HEK293 (cell line): ENCODE results near the gene PLEKHG2.

Experiments
- CTCF ChIA-PET: fragments of 350-600 bp; formaldehyde crosslinking; extraction: SDS; loops from one replicate; lab custom pipeline; 2021; ENCODE audit warnings: antibody characterized with exemption; lab: Yijun Ruan, JAX
- POLR2A ChIA-PET: fragments of 300-600 bp; formaldehyde crosslinking; extraction: SDS; loops from one replicate; lab custom pipeline; 2020; ENCODE audit warnings: antibody characterized with exemption, inconsistent platforms; lab: Yijun Ruan, JAX
- H3K27ac ChIP-seq: fragments of 200-500 bp; sonication (Bioruptor generic); 2 replicates; pipeline ENCODE4 v1.5.1; 2014; ENCODE audit warnings: low read depth, low read length, control low read depth, inconsistent platforms; ENCODE audit errors: extremely low read depth
- H3K36me3 ChIP-seq, 2 experiments: fragments of 200-500 bp in 1 of 2; sonication (Bioruptor generic) in 1 of 2; 1 replicate in 1 of 2; 2 replicates in 1 of 2; pipeline ENCODE4 v1.5.1; 2014 to 2017; ENCODE audit warnings: inconsistent platforms in 2 of 2, low read length in 2 of 2; ENCODE audit not compliant: control insufficient read depth in 2 of 2, insufficient read depth in 1 of 2
- H3K4me1 ChIP-seq: fragments of 200-500 bp; sonication (Bioruptor generic); 2 replicates; pipeline ENCODE4 v1.5.1; 2014; ENCODE audit warnings: mild to moderate bottlenecking, low read length, inconsistent platforms; ENCODE audit not compliant: control insufficient read depth, insufficient read depth
- H3K4me3 ChIP-seq: 2 replicates; pipeline ENCODE4 v1.5.1; 2011; ENCODE audit warnings: low read depth, mild to moderate bottlenecking, control low read depth, low read length, moderate library complexity
- H3K9me3 ChIP-seq: fragments of 200-500 bp; sonication (Bioruptor generic); 2 replicates; pipeline ENCODE4 v1.5.1; 2014; ENCODE audit warnings: low read depth, low read length, inconsistent platforms; ENCODE audit not compliant: control insufficient read depth, insufficient read depth
- FEZF1 ChIP-seq: fragments of 450-650 bp; formaldehyde crosslinking; IDR thresholded peaks from 2 replicates; pipeline ENCODE4 v1.5.1; 2016; ENCODE audit warnings: missing biosample characterization, missing genetic modification characterization
- GFI1B ChIP-seq: fragments of 450-650 bp; formaldehyde crosslinking; IDR thresholded peaks from 2 replicates; pipeline ENCODE4 v1.5.1; 2016; ENCODE audit warnings: missing biosample characterization, missing genetic modification characterization
- SCRT1 ChIP-seq: fragments of 450-650 bp; formaldehyde crosslinking; IDR thresholded peaks from 2 replicates; pipeline ENCODE4 v1.5.1; 2016; ENCODE audit warnings: missing biosample characterization, missing genetic modification characterization, borderline replicate concordance
- SP3 ChIP-seq: fragments of 450-650 bp; formaldehyde crosslinking; IDR thresholded peaks from 2 replicates; pipeline ENCODE4 v1.5.1; 2016; ENCODE audit warnings: missing biosample characterization, missing genetic modification characterization
- SP7 ChIP-seq: fragments of 450-650 bp; formaldehyde crosslinking; IDR thresholded peaks from 2 replicates; pipeline ENCODE4 v1.5.1; 2016; ENCODE audit warnings: missing biosample characterization, missing genetic modification characterization
- TSHZ1 ChIP-seq: fragments of 450-650 bp; formaldehyde crosslinking; IDR thresholded peaks from 2 replicates; pipeline ENCODE4 v1.5.1; 2016; ENCODE audit warnings: missing biosample characterization, missing genetic modification characterization, borderline replicate concordance
- YY1 ChIP-seq: fragments of 450-650 bp; formaldehyde crosslinking; IDR thresholded peaks from 2 replicates; pipeline ENCODE4 v1.5.1; 2018; ENCODE audit warnings: missing biosample characterization, missing genetic modification characterization
- YY2 ChIP-seq: fragments of 450-650 bp; formaldehyde crosslinking; IDR thresholded peaks from 2 replicates; pipeline ENCODE4 v1.5.1; 2016; ENCODE audit warnings: missing biosample characterization, missing genetic modification characterization
- ZBTB17 ChIP-seq: fragments of 450-650 bp; formaldehyde crosslinking; IDR thresholded peaks from 2 replicates; pipeline ENCODE4 v1.5.1; 2016; ENCODE audit warnings: missing biosample characterization, missing genetic modification characterization
- ZBTB48 ChIP-seq: fragments of 450-650 bp; formaldehyde crosslinking; IDR thresholded peaks from 2 replicates; pipeline ENCODE4 v1.5.1; 2016; ENCODE audit warnings: missing biosample characterization, missing genetic modification characterization
- ZBTB8A ChIP-seq: fragments of 450-650 bp; formaldehyde crosslinking; IDR thresholded peaks from 2 replicates; pipeline ENCODE4 v1.5.1; 2016; ENCODE audit warnings: missing biosample characterization, missing genetic modification characterization
- ZNF132 ChIP-seq: fragments of 450-650 bp; formaldehyde crosslinking; IDR thresholded peaks from 2 replicates; pipeline ENCODE4 v1.5.1; 2017; ENCODE audit warnings: missing biosample characterization, missing genetic modification characterization, borderline replicate concordance
- ZNF223 ChIP-seq: fragments of 450-650 bp; formaldehyde crosslinking; IDR thresholded peaks from 2 replicates; pipeline ENCODE4 v1.5.1; 2016; ENCODE audit warnings: missing biosample characterization, missing genetic modification characterization
- ZNF335 ChIP-seq: fragments of 450-650 bp; formaldehyde crosslinking; conservative IDR thresholded peaks from 2 replicates; pipeline ENCODE4 v1.5.1; 2016; ENCODE audit warnings: missing biosample characterization, missing genetic modification characterization
- ZNF354C ChIP-seq: fragments of 450-650 bp; formaldehyde crosslinking; IDR thresholded peaks from 2 replicates; pipeline ENCODE4 v1.5.1; 2016; ENCODE audit warnings: missing biosample characterization, missing genetic modification characterization, low read depth, borderline replicate concordance
- ZNF433 ChIP-seq: fragments of 450-650 bp; formaldehyde crosslinking; IDR thresholded peaks from 2 replicates; pipeline ENCODE4 v1.5.1; 2016; ENCODE audit warnings: missing biosample characterization, missing genetic modification characterization, low read depth
- ZNF544 ChIP-seq: fragments of 450-650 bp; formaldehyde crosslinking; IDR thresholded peaks from 2 replicates; pipeline ENCODE4 v1.5.0; 2017; ENCODE audit warnings: missing biosample characterization, missing genetic modification characterization
- ZNF555 ChIP-seq: fragments of 450-650 bp; formaldehyde crosslinking; conservative IDR thresholded peaks from 2 replicates; pipeline ENCODE4 v1.5.1; 2017; ENCODE audit warnings: missing biosample characterization, mild to moderate bottlenecking, missing genetic modification characterization, inconsistent platforms
- ZNF580 ChIP-seq: fragments of 450-650 bp; formaldehyde crosslinking; IDR thresholded peaks from 2 replicates; pipeline ENCODE4 v1.5.1; 2016; ENCODE audit warnings: missing biosample characterization, missing genetic modification characterization
- ZNF654 ChIP-seq: fragments of 450-650 bp; formaldehyde crosslinking; IDR thresholded peaks from 2 replicates; pipeline ENCODE4 v1.5.1; 2016; ENCODE audit warnings: low read depth, missing biosample characterization, missing genetic modification characterization
- ZNF843 ChIP-seq: fragments of 450-650 bp; formaldehyde crosslinking; IDR thresholded peaks from 2 replicates; pipeline ENCODE4 v1.5.1; 2016; ENCODE audit warnings: missing biosample characterization, missing genetic modification characterization
- TF ChIP-seq, protein P1 (sequence below): fragments of 450-650 bp; formaldehyde crosslinking; IDR thresholded peaks from 2 replicates; pipeline ENCODE4 v1.5.1; 2016; ENCODE audit warnings: missing biosample characterization, missing genetic modification characterization
- TF ChIP-seq, protein P2 (sequence below): fragments of 450-650 bp; formaldehyde crosslinking; IDR thresholded peaks from 2 replicates; pipeline ENCODE4 v1.5.1; 2016; ENCODE audit warnings: missing biosample characterization, missing genetic modification characterization
- TF ChIP-seq, protein P3 (sequence below): sonication (generic); formaldehyde crosslinking; IDR thresholded peaks from 2 replicates; pipeline ENCODE4 v1.8.1; 2022; ENCODE audit warnings: mild to moderate bottlenecking, moderate library complexity, missing genetic modification reagents
- TF ChIP-seq, protein P4 (sequence below): fragments of 450-650 bp; formaldehyde crosslinking; IDR thresholded peaks from 2 replicates; pipeline ENCODE4 v1.5.1; 2016; ENCODE audit warnings: missing biosample characterization, missing genetic modification characterization
- TF ChIP-seq, protein P5 (sequence below): fragments of 450-650 bp; formaldehyde crosslinking; IDR thresholded peaks from 2 replicates; pipeline ENCODE4 v1.5.1; 2016; ENCODE audit warnings: missing biosample characterization, missing genetic modification characterization

PLEKHG2 gene

DNA sequence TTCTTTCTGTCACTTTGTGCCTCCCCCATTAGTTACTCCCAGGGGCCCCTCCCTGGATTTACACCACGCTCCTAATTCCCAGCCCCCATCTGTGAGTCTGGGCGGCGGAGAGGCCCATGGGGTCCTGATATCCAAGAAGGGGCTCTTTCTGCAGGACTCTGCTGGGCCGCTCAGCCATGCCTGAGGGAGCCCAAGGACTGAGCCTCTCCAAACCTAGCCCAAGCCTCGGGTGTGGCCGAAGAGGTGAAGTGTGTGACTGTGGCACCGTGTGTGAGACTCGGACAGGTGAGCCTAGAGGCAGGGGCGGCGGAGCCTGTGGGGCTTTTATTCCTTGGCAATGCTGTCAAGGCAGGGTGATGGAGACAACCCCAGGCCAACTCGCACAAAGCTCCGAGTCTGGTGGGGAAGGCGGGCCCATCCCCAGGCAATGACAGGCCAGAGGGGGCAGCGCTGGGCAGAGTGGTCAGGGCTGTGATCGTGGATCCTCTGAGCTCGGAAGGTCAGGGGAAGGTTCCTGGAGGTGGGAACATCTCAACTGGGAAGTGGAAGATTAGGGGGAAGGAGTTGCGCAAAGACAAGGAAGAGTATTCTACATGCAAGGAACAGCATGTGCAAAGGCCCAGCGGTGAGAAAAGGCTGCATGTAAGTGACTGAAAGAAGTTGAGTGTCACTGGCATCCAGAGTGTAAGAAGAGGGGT is 1.6 kb downstream of the PLEKHG2 start:
- H3K27ac ChIP-seq: peak overlapping the region; percentile 91
- peak overlapping the region; percentile 69 for H3K4me3 ChIP-seq
- ChIA-PET CTCF (interaction anchor here (0.6 to 2.6 kb wide), 18 partner anchors 9 to 428 kb away, joined by 3 to 16 read pairs (median 3); partner anchors contain the start of genes MED29, PAF1 and RPS16), POLR2A (interaction anchor here (0.6 to 2.3 kb wide), 8 partner anchors 10 to 85 kb away, joined by 3 to 68 read pairs (median 9); partner anchors contain the start of genes DLL3, MED29, PAF1 and RPS16)
- peaks cover 24% of the 10 kb centered on the region for H3K4me1 ChIP-seq
- peaks cover 35 to 40% of the 10 kb centered on the region in 2 experiments; a peak in 2 of 3 replicates for H3K36me3 ChIP-seq
- no peaks in the 10 kb centered on the region for H3K9me3 ChIP-seq
- TF ChIP-seq ZNF433 (tag by site-specific recombination): no peak
- TF ChIP-seq ZBTB8A (tag by site-specific recombination): no peak
- peak; percentile 3; the same call in 1 of the 2 replicates for TF ChIP-seq ZBTB48 (tag by site-specific recombination)
- TF ChIP-seq, protein P1, sequence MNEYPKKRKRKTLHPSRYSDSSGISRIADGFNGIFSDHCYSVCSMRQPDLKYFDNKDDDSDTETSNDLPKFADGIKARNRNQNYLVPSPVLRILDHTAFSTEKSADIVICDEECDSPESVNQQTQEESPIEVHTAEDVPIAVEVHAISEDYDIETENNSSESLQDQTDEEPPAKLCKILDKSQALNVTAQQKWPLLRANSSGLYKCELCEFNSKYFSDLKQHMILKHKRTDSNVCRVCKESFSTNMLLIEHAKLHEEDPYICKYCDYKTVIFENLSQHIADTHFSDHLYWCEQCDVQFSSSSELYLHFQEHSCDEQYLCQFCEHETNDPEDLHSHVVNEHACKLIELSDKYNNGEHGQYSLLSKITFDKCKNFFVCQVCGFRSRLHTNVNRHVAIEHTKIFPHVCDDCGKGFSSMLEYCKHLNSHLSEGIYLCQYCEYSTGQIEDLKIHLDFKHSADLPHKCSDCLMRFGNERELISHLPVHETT (tag by site-specific recombination): 0 out of 2 replicates have a peak, but pooled peaks have one; percentile 38
- TF ChIP-seq GFI1B (tag by site-specific recombination): no peak
- no peak for TF ChIP-seq SP3 (tag by site-specific recombination)
- no peak for TF ChIP-seq SCRT1
- TF ChIP-seq ZNF354C (tag by site-specific recombination): no peak
- TF ChIP-seq ZNF843 (tag by site-specific recombination): no peak
- TF ChIP-seq, protein P2, sequence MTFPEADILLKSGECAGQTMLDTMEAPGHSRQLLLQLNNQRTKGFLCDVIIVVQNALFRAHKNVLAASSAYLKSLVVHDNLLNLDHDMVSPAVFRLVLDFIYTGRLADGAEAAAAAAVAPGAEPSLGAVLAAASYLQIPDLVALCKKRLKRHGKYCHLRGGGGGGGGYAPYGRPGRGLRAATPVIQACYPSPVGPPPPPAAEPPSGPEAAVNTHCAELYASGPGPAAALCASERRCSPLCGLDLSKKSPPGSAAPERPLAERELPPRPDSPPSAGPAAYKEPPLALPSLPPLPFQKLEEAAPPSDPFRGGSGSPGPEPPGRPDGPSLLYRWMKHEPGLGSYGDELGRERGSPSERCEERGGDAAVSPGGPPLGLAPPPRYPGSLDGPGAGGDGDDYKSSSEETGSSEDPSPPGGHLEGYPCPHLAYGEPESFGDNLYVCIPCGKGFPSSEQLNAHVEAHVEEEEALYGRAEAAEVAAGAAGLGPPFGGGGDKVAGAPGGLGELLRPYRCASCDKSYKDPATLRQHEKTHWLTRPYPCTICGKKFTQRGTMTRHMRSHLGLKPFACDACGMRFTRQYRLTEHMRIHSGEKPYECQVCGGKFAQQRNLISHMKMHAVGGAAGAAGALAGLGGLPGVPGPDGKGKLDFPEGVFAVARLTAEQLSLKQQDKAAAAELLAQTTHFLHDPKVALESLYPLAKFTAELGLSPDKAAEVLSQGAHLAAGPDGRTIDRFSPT (tag by site-specific recombination): peak; percentile 44; the same call in 1 of the 2 replicates
- TF ChIP-seq ZNF555 (tag by site-specific recombination): no peak
- TF ChIP-seq ZNF223 (tag by site-specific recombination): no peak
- TF ChIP-seq ZNF132: no peak
- TF ChIP-seq FEZF1 (tag by site-specific recombination): no peak
- TF ChIP-seq ZNF335 (tag by site-specific recombination): peak; percentile 95
- TF ChIP-seq ZBTB17 (tag by site-specific recombination): peak; percentile 52
- no peak for TF ChIP-seq SP7
- TF ChIP-seq YY1 (tag by site-specific recombination): no peak
- TF ChIP-seq TSHZ1: no peak
- TF ChIP-seq, protein P3, sequence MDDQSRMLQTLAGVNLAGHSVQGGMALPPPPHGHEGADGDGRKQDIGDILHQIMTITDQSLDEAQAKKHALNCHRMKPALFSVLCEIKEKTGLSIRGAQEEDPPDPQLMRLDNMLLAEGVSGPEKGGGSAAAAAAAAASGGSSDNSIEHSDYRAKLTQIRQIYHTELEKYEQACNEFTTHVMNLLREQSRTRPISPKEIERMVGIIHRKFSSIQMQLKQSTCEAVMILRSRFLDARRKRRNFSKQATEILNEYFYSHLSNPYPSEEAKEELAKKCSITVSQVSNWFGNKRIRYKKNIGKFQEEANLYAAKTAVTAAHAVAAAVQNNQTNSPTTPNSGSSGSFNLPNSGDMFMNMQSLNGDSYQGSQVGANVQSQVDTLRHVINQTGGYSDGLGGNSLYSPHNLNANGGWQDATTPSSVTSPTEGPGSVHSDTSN (CRISPR knock-in tag): no peak
- no peak for TF ChIP-seq YY2 (tag by site-specific recombination)
- TF ChIP-seq, protein P4, sequence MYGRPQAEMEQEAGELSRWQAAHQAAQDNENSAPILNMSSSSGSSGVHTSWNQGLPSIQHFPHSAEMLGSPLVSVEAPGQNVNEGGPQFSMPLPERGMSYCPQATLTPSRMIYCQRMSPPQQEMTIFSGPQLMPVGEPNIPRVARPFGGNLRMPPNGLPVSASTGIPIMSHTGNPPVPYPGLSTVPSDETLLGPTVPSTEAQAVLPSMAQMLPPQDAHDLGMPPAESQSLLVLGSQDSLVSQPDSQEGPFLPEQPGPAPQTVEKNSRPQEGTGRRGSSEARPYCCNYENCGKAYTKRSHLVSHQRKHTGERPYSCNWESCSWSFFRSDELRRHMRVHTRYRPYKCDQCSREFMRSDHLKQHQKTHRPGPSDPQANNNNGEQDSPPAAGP: peak; percentile 60
- TF ChIP-seq ZNF544 (tag by site-specific recombination): no peak
- TF ChIP-seq ZNF580 (tag by site-specific recombination): peak; percentile 93
- TF ChIP-seq, protein P5, sequence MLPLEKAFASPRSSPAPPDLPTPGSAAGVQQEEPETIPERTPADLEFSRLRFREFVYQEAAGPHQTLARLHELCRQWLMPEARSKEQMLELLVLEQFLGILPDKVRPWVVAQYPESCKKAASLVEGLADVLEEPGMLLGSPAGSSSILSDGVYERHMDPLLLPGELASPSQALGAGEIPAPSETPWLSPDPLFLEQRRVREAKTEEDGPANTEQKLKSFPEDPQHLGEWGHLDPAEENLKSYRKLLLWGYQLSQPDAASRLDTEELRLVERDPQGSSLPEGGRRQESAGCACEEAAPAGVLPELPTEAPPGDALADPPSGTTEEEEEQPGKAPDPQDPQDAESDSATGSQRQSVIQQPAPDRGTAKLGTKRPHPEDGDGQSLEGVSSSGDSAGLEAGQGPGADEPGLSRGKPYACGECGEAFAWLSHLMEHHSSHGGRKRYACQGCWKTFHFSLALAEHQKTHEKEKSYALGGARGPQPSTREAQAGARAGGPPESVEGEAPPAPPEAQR (tag by site-specific recombination): no peak
- no peak for TF ChIP-seq ZNF654 (tag by site-specific recombination)
